Measurements from ENCODE around the gene RGS7. TPM values are rescaled to one million over a fixed set of nuclear protein-coding genes. Genes with fewer than 3 reads are reported as not detected.

The RGS7 gene
- total RNA-seq, 1 donor from 2014 or later = 0.81 TPM

- no peak for DNase-seq (ENCODE audit: low spot score)
These were observed 277.5 kb downstream of the RGS7 start for GRCh38 chr1:241079459-241079858.

GRCh38 chr1:241079047-241079446 lies 278.0 kb downstream of the RGS7 start:
- DNase-seq (ENCODE audit: low spot score) = no peak

GRCh38 chr1:241077386-241078147 lies 279.4 kb downstream of the RGS7 start:
- DNase-seq (ENCODE audit: low spot score) = no peak

- no peak for DNase-seq (ENCODE audit: low spot score)
These were observed 282.5 kb downstream of the RGS7 start for GRCh38 chr1:241074507-241074906.

- DNase-seq (ENCODE audit: low spot score) = no peak
These were observed 288.6 kb downstream of the RGS7 start for GRCh38 chr1:241068359-241068758.

GRCh38 chr1:241063276-241063675 lies 293.7 kb downstream of the RGS7 start:
- no peak for DNase-seq (ENCODE audit: low spot score)

GRCh38 chr1:241061062-241061461 lies 295.9 kb downstream of the RGS7 start:
- DNase-seq (ENCODE audit: low spot score) = no peak

- no peak for DNase-seq (ENCODE audit: low spot score)
These were observed 308.4 kb downstream of the RGS7 start for GRCh38 chr1:241048622-241049021.

- DNase-seq (ENCODE audit: low spot score) = no peak
These were observed 311.3 kb downstream of the RGS7 start for GRCh38 chr1:241045659-241046058.

GRCh38 chr1:241034203-241034936 lies 322.6 kb downstream of the RGS7 start:
- DNase-seq (ENCODE audit: low spot score) = no peak

- no peak for DNase-seq (ENCODE audit: low spot score)
These were observed 332.2 kb downstream of the RGS7 start for GRCh38 chr1:241024834-241025233.

- DNase-seq (ENCODE audit: low spot score) = no peak
These were observed 334.6 kb downstream of the RGS7 start for GRCh38 chr1:241022366-241022765.

GRCh38 chr1:241020851-241021697 lies 335.9 kb downstream of the RGS7 start:
- no peak for DNase-seq (ENCODE audit: low spot score)

- DNase-seq (ENCODE audit: low spot score) = no peak
These were observed 344.2 kb downstream of the RGS7 start for GRCh38 chr1:241012708-241013340.

GRCh38 chr1:241007668-241008067 lies 349.3 kb downstream of the RGS7 start:
- no peak for DNase-seq (ENCODE audit: low spot score)

GRCh38 chr1:240999826-241000225 lies 357.2 kb downstream of the RGS7 start:
- no peak for DNase-seq (ENCODE audit: low spot score)

GRCh38 chr1:240998441-240999015 lies 358.5 kb downstream of the RGS7 start:
- peak; percentile 10 for DNase-seq (ENCODE audit: low spot score)

GRCh38 chr1:240998024-240998423 lies 359.0 kb downstream of the RGS7 start:
- DNase-seq (ENCODE audit: low spot score) = no peak

GRCh38 chr1:240993004-240993403 lies 364.0 kb downstream of the RGS7 start:
- DNase-seq (ENCODE audit: low spot score) = no peak

GRCh38 chr1:240991230-240991629 lies 365.8 kb downstream of the RGS7 start:
- no peak for DNase-seq (ENCODE audit: low spot score)

GRCh38 chr1:240987928-240988327 lies 369.1 kb downstream of the RGS7 start:
- no peak for DNase-seq (ENCODE audit: low spot score)

All from mucosa of gallbladder (tissue), 1 donor.